Measurements from ENCODE around the gene FUBP1. TPM values are rescaled to one million over a fixed set of nuclear protein-coding genes. Genes with fewer than 3 reads are reported as not detected.
A peak's percentile ranks its signal among the peaks of the same experiment; 100 is the strongest.

FUBP1 gene
- total and polyA plus RNA-seq, 2 experiments from 2014 or later, result 64.0 to 151 TPM

DNA sequence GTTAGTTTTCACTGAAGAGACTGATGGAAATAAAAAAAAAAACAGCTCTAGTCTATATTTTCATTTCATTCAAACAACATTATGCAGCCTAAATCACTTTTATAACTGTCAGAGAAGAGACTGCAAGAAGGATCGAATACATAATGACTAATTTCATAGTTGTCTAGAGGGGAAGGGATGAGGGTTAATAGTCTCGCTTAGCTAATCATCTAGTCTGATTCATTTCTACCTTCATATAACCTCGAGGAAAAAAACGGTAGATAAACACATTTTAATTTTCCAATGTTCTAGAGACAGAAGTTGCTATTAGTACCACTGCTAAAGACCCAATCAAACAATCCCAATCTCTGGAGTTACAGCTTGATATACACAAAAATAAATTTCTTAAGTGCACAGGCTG lies 3.5 kb downstream of the FUBP1 start:
- peaks cover 76% of the 10 kb centered on the region for H4K20me1 ChIP-seq (ENCODE audit: insufficient read depth, poor library complexity, severe bottlenecking)
- TF ChIP-seq EZH2 (IDR thresholded peaks at IDR 0.05; ENCODE audit: borderline replicate concordance), result no peak
- TF ChIP-seq, protein P1, sequence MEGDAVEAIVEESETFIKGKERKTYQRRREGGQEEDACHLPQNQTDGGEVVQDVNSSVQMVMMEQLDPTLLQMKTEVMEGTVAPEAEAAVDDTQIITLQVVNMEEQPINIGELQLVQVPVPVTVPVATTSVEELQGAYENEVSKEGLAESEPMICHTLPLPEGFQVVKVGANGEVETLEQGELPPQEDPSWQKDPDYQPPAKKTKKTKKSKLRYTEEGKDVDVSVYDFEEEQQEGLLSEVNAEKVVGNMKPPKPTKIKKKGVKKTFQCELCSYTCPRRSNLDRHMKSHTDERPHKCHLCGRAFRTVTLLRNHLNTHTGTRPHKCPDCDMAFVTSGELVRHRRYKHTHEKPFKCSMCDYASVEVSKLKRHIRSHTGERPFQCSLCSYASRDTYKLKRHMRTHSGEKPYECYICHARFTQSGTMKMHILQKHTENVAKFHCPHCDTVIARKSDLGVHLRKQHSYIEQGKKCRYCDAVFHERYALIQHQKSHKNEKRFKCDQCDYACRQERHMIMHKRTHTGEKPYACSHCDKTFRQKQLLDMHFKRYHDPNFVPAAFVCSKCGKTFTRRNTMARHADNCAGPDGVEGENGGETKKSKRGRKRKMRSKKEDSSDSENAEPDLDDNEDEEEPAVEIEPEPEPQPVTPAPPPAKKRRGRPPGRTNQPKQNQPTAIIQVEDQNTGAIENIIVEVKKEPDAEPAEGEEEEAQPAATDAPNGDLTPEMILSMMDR (IDR thresholded peaks at IDR 0.05; ENCODE audit: poor library complexity), result no peak
- TF ChIP-seq EZH2phosphoT487 (IDR thresholded peaks at IDR 0.05; ENCODE audit: low read depth, severe bottlenecking, unreplicated experiment), result no peak
- H3K79me2 ChIP-seq, result peaks cover 89% of the 10 kb centered on the region
- DNase-seq (ENCODE audit: low spot score), result no peak
- H3K4me3 ChIP-seq, result peak overlapping the region; percentile 65
- H3K9me3 ChIP-seq (ENCODE audit: low read depth), result no peaks in the 10 kb centered on the region
- no peaks in the 10 kb centered on the region for H3K36me3 ChIP-seq (replicated peaks; ENCODE audit: insufficient read depth, low read depth)
- no peak overlapping the region for H2AFZ ChIP-seq
- H3K9me2 ChIP-seq (replicated peaks; ENCODE audit: insufficient read depth), result no peaks in the 10 kb centered on the region
- 67% methylated on average over 4 of the region's 4 CpGs for WGBS (ENCODE audit: low lambda C conversion rate, missing lambda C conversion rate)
- H3K4me2 ChIP-seq, result peak overlapping the region; percentile 76
- no peak overlapping the region for H3K27ac ChIP-seq
- H3K27me3 ChIP-seq, result no peaks in the 10 kb centered on the region
- peaks cover 15% of the 10 kb centered on the region for H3K4me1 ChIP-seq (ENCODE audit: insufficient read depth)

DNA sequence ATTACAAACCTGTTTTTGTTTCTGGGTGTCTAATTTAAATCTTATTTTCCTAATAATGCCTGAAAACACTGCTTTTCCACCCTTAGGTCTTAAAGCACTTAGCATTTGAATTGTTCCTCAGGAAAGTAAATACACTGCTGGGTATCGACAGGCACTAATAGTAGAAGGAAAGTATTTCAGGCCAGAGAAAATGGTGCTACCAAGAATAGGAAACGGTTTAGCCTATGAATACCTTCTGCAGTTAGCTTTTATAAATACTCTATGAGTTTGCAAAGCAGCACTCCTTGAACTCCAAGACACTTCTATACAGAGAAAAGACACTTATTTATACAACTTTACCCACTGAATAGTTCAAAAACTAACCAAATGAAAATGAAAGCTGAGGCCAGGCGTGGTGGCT lies 6.8 kb downstream of the FUBP1 start:
- H3K4me3 ChIP-seq, result no peak overlapping the region
- peaks cover 15% of the 10 kb centered on the region for H3K4me1 ChIP-seq (ENCODE audit: insufficient read depth)
- TF ChIP-seq EZH2 (IDR thresholded peaks at IDR 0.05; ENCODE audit: borderline replicate concordance) (no peak), EZH2phosphoT487 (IDR thresholded peaks at IDR 0.05; ENCODE audit: low read depth, severe bottlenecking, unreplicated experiment) (no peak)
- TF ChIP-seq, protein P1 (IDR thresholded peaks at IDR 0.05; ENCODE audit: poor library complexity), result no peak
- H2AFZ ChIP-seq, result no peak overlapping the region
- DNase-seq (ENCODE audit: low spot score), result no peak
- H3K9me2 ChIP-seq (replicated peaks; ENCODE audit: insufficient read depth), result no peaks in the 10 kb centered on the region
- H3K9me3 ChIP-seq (ENCODE audit: low read depth), result no peaks in the 10 kb centered on the region
- H3K27ac ChIP-seq, result no peak overlapping the region
- 86% methylated on average over 3 of the region's 3 CpGs for WGBS (ENCODE audit: low lambda C conversion rate, missing lambda C conversion rate)
- H4K20me1 ChIP-seq (ENCODE audit: insufficient read depth, poor library complexity, severe bottlenecking), result peaks cover 99% of the 10 kb centered on the region
- H3K4me2 ChIP-seq, result no peak overlapping the region
- H3K79me2 ChIP-seq, result peaks cover 100% of the 10 kb centered on the region
- no peaks in the 10 kb centered on the region for H3K27me3 ChIP-seq
- peaks cover 13% of the 10 kb centered on the region for H3K36me3 ChIP-seq (replicated peaks; ENCODE audit: insufficient read depth, low read depth)

DNA sequence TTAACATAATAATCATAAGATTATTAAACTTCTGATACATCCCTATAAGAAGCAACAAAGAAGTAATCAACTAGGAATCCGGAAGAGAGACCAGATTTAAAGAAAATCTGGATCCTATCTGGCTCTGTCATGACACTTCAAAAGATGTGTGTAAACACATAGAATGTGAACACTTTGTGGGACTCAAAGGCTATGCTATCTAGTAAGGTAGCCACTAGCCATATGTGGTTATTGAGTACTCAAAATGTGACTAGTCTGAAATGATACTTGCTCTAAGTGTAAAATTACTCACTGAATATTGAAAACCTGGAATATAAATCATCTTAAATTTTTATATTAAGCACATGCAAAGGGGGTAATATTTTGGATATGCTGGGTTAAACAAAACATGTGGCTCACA lies 8.7 kb downstream of the FUBP1 start:
- H3K4me1 ChIP-seq (ENCODE audit: insufficient read depth), result peaks cover 5% of the 10 kb centered on the region
- no peak overlapping the region for H2AFZ ChIP-seq
- H3K4me3 ChIP-seq, result no peak overlapping the region
- 81% methylated on average over 1 of the region's 1 CpG for WGBS (ENCODE audit: low lambda C conversion rate, missing lambda C conversion rate)
- H3K9me2 ChIP-seq (replicated peaks; ENCODE audit: insufficient read depth), result no peaks in the 10 kb centered on the region
- DNase-seq (ENCODE audit: low spot score), result no peak
- peaks cover 13% of the 10 kb centered on the region for H3K36me3 ChIP-seq (replicated peaks; ENCODE audit: insufficient read depth, low read depth)
- H4K20me1 ChIP-seq (ENCODE audit: insufficient read depth, poor library complexity, severe bottlenecking), result peaks cover 97% of the 10 kb centered on the region
- TF ChIP-seq, protein P1 (IDR thresholded peaks at IDR 0.05; ENCODE audit: poor library complexity), result no peak
- TF ChIP-seq EZH2phosphoT487 (IDR thresholded peaks at IDR 0.05; ENCODE audit: low read depth, severe bottlenecking, unreplicated experiment), result no peak
- TF ChIP-seq EZH2 (IDR thresholded peaks at IDR 0.05; ENCODE audit: borderline replicate concordance), result no peak
- H3K27ac ChIP-seq, result no peak overlapping the region
- H3K27me3 ChIP-seq, result no peaks in the 10 kb centered on the region
- H3K4me2 ChIP-seq, result no peak overlapping the region
- H3K9me3 ChIP-seq (ENCODE audit: low read depth), result no peaks in the 10 kb centered on the region
- peaks cover 100% of the 10 kb centered on the region for H3K79me2 ChIP-seq

DNA sequence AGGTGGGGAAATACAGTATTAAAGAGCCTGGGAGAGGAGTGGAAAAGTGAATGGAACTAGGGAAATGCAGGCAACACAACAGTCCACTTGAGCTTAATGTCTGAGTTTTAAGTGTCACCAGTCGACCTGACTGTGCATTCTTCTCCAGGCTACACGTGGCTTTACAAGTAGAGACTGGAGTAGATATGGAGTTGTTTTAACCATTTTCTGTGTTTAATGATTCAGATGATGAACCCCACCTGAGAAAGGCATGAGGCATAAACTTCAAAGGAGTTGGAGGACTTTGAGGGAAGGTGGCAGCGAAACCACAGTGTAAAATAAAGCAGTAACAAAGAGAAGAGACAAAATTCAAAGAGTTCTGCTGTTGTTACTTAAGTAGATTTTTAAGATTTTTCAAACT lies 12.6 kb downstream of the FUBP1 start:
- H4K20me1 ChIP-seq (ENCODE audit: insufficient read depth, poor library complexity, severe bottlenecking), result peaks cover 73% of the 10 kb centered on the region
- no peak overlapping the region for H3K4me2 ChIP-seq
- H3K36me3 ChIP-seq (replicated peaks; ENCODE audit: insufficient read depth, low read depth), result peaks cover 13% of the 10 kb centered on the region
- no peaks in the 10 kb centered on the region for H3K27me3 ChIP-seq
- H3K9me2 ChIP-seq (replicated peaks; ENCODE audit: insufficient read depth), result no peaks in the 10 kb centered on the region
- TF ChIP-seq EZH2 (IDR thresholded peaks at IDR 0.05; ENCODE audit: borderline replicate concordance), result no peak
- TF ChIP-seq EZH2phosphoT487 (IDR thresholded peaks at IDR 0.05; ENCODE audit: low read depth, severe bottlenecking, unreplicated experiment), result no peak
- TF ChIP-seq, protein P1 (IDR thresholded peaks at IDR 0.05; ENCODE audit: poor library complexity), result no peak
- H2AFZ ChIP-seq, result no peak overlapping the region
- no peak overlapping the region for H3K4me3 ChIP-seq
- 87% methylated on average over 3 of the region's 3 CpGs for WGBS (ENCODE audit: low lambda C conversion rate, missing lambda C conversion rate)
- H3K4me1 ChIP-seq (ENCODE audit: insufficient read depth), result peaks cover 7% of the 10 kb centered on the region
- no peaks in the 10 kb centered on the region for H3K9me3 ChIP-seq (ENCODE audit: low read depth)
- H3K79me2 ChIP-seq, result peaks cover 99% of the 10 kb centered on the region
- H3K27ac ChIP-seq, result no peak overlapping the region
- DNase-seq (ENCODE audit: low spot score), result no peak
